CD4-positive, alpha-beta T cell treated with Interleukin-21 for 1 hour (primary cell): ENCODE data around the gene TTC6.

Experiments used
- DNase-seq: peaks from one replicate; pipeline ENCODE4 v3.0.0-alpha.2; 2020

The TTC6 gene

GRCh38 chr14:37637341-37637740 is 41.9 kb downstream of the TTC6 start:
- no peak for DNase-seq

- no peak for DNase-seq
These were observed 43.2 kb downstream of the TTC6 start for GRCh38 chr14:37638599-37638998.

- DNase-seq = no peak
These were observed 45.7 kb downstream of the TTC6 start for GRCh38 chr14:37641117-37641516.

- DNase-seq = no peak
These were observed 46.7 kb downstream of the TTC6 start for GRCh38 chr14:37642125-37642524.

- DNase-seq = no peak
These were observed 48.3 kb downstream of the TTC6 start for GRCh38 chr14:37643701-37644100.
